ENCODE data around the gene LNX1.

The LNX1 gene

GRCh38 chr4:53571936-53572599, 19.2 kb downstream of the LNX1 start:
- no peak for DNase-seq (ENCODE audit: low spot score)

GRCh38 chr4:53563824-53564223, 27.5 kb downstream of the LNX1 start:
- peak; percentile 67 for DNase-seq (ENCODE audit: low spot score)

- no peak for DNase-seq (ENCODE audit: low spot score)
Observed at GRCh38 chr4:53562409-53562808, 28.9 kb downstream of the LNX1 start.

DNA sequence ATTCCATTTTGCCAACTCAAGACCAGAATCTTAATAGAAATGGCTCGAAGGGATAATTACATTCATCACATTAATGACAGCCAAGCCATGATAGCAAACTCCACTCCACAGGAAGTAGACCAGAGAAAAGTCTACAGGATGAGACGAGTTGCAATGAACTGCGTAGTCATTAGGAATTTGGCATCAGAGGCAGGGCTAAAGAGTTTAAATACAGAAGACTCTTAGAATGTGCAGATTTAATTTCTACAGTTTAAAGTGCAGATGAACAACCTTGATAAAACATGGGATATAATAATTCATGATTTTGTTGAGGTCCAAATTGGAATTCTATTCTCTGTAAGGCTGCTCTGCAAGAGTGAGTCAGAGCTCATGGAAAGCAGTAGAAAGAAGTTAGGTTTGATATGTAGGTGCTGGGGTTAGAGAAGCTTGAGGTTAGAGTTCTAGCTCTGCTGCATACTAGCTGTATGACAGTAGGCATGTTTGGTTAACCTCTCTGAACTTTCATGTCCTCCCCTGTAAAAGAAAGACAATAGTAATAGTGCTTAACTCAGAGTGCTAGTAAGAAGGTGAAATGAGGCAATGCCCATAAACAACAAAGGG, 32.2 kb downstream of the LNX1 start:
- no peak for DNase-seq (ENCODE audit: low spot score)

- DNase-seq (ENCODE audit: low spot score): peak; percentile 84
Observed at GRCh38 chr4:53558065-53558801, 33.1 kb downstream of the LNX1 start.

- DNase-seq (ENCODE audit: low spot score): peak; percentile 17
Observed at GRCh38 chr4:53557669-53558064, 33.6 kb downstream of the LNX1 start.

GRCh38 chr4:53556651-53557050, 34.6 kb downstream of the LNX1 start:
- no peak for DNase-seq (ENCODE audit: low spot score)

DNA sequence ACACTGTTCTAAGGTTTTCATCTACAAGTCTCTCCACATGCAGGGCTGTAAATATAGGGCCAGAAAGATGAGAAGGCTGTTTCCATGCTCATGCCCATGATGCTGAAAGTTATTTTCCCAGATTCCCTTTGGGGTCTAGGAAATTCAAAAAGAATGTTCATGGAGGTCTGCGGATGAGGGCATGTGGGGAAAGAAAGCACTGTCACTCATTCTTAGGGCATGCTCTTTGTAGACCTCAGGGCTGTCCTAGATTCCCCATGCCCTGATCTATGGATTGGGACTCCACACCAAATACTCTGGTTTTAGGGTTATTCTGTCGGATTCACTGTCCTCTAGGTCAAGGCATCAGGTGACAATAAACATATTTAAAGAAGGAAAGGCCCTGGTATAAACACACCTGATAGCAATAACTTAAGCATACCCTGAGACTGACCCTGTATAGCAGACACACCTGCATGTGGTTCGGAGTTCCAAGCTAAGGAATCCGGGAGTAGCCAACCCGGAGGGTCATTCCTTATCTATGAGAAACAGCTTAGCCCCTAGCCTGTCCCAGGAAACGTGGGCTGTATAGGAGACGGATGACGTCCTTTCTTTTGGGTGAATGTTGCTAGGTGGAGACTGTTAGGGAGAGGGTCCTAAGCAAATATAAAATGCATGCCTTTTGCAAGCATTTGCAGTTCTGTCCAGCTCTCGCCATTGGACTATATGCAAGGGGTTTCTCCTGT, 37.6 kb downstream of the LNX1 start:
- DNase-seq (ENCODE audit: low spot score): no peak

GRCh38 chr4:53552711-53553110, 38.6 kb downstream of the LNX1 start:
- no peak for DNase-seq (ENCODE audit: low spot score)

DNA sequence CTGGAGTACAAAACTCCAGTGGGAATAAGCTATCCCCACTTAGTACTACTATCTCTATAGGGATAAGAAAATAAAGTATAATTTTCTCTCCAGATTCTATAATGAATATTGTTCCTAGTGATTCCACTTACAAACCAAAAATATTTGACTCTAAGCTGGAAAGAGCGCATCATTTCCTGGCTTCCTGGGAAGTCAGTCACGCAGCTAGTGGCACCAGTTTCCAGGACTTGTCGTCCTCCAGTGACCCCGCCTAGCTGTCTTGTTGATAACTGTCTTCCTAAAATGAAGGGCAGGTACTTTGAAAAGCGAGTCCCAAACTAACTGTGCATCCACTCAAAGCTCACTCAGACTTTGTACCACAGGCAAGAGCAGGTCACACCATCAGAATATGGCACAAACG, 39.3 kb downstream of the LNX1 start:
- no peak for DNase-seq (ENCODE audit: low spot score)

DNA sequence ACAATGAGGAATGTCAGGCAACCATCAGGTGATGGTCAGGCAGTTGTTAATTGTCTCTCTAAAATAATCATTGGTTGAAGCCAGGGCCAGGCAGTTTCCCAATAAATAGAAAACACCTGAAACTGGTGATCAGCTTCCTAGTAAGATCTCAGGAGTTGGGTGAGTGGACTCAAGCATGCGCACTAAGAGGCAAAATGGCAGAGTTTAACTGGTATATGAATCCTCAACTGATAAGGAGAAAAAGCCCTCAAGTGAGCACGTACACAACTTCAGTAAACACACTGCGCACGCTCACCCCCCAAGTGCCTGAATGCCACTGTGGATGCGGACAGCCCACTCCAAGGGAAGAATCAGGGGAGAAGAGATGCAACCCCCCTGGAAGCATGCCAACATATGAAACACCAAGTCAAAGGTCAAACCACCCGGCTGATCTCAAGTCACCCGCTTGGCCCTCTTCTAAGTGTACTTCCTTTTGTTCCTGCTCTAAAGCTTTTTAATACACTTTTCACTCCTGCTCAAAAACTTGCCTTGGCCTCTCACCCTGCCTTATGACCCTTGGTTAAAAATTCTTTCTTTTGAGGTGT, 39.9 kb downstream of the LNX1 start:
- DNase-seq (ENCODE audit: low spot score): no peak

- no peak for DNase-seq (ENCODE audit: low spot score)
Observed at GRCh38 chr4:53548662-53549061, 42.6 kb downstream of the LNX1 start.

DNA sequence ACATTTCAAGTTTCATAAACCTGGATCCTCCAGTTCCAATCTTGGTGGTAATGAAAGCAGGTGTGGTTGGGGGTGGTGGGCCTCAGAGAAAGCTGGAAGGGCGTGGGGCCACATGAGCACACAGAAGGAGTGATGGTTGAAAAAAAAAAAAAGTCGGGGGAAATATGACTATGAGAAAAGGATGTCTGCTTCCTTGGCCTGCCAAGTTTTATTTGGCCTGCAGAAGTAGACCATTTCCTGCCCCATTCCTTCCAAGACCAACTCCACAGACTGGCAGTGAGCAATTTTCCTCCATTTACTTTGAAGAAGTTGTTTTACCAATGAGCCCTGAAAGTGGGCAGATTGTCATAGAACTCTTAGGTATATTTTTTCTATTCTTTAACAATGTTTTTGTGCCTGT, 43.3 kb downstream of the LNX1 start:
- no peak for DNase-seq (ENCODE audit: low spot score)

DNA sequence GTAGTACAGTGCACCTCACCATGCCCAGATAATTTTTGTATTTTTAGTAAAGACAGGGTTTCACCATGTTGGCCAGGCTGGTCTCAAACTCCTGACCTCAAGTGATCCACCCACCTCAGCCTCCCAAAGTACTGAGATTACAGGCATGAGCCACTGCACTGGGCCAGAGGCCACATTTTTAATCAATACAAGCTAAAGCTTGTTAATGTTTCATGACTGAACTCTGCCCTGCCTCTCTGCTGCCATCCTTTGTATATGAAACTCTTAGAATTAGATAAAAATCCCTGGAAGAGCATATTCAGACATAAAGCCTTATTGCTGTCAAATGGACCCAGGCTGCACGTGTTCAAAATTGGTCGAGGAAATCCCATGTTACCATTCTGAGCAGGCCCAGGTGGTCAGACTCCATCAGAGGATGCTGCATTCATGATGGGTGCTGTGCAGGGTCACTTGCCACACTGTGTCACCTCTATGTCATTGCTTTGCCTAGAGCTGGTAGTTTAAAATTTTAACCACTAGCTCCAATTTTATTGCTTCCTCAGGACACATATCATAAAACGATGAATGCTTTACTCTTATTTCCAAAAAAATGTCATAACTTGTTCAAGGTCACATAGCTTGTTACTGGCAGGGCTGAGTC, 45.2 kb downstream of the LNX1 start:
- no peak for DNase-seq (ENCODE audit: low spot score)

- DNase-seq (ENCODE audit: low spot score): no peak
Observed at GRCh38 chr4:53545273-53545672, 46.0 kb downstream of the LNX1 start.

DNA sequence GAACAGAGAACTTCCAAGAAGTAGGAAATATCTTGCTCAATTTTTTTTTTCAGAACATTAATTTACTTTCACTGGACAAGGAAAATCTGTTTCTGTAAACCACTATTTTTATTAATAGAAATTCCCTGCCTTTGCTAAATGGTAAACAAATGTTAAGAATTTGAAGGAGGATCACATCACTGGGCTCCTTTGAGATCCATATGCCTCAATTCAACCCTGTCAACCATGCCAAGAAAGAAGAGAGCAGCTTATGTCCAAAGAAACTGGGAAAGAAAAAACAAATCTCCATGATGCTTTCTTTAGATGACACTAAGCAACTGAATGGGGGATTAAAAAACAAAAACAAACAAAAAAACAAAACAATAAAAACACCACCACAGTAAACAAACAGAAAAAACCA, 47.7 kb downstream of the LNX1 start:
- no peak for DNase-seq (ENCODE audit: low spot score)

DNA sequence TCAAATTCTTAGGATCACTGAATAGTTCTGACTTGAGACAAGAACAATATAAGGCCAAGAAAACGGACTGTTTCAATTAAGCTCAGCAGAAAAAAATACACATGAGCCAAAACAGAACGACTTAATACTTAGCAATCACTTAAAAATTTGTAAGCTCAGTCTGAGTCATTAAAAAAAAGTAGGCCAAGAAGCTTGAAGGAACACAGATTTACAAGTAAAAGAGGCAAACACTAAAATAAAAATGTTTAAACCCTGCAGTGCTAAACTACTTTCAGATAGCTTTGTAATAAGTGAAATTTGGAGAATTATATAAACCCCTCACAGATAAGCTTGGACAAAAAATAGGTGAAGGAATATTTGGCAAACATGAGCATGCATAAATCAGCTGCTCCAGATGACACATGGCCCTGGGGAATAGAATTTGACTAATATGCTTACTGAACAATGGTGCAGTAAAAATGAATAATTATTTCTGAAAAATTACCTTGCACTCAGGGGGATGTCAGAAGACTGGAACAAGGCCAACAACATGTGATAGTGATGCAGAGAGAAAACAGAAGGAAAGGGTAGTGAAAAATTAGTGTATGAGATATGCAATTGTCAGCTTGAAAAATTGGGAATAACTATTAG, 49.6 kb downstream of the LNX1 start:
- no peak for DNase-seq (ENCODE audit: low spot score)

GRCh38 chr4:53538756-53539155, 52.5 kb downstream of the LNX1 start:
- no peak for DNase-seq (ENCODE audit: low spot score)

- DNase-seq (ENCODE audit: low spot score): no peak
Observed at GRCh38 chr4:53537606-53538005, 53.7 kb downstream of the LNX1 start.

DNA sequence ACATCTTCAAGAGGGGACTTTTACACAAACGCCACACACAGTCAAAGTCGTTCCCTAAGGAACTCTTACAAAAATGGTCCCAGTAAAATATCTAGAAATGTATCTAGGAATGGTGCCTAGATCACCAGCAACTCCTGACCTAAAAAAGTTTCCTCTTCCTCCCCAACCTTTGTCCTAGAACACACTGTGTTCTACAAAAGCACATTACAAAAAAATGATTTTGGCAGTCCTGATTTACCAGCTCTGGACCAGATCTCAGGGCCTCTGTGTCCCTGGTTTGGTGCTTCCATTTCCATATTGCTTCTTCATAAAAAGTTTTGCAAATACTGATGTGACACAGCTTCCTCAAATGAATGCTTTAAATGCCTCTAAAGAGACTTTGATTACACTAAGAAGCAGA, 55.0 kb downstream of the LNX1 start:
- DNase-seq (ENCODE audit: low spot score): no peak

GRCh38 chr4:53535567-53535966, 55.7 kb downstream of the LNX1 start:
- DNase-seq (ENCODE audit: low spot score): no peak

Data from Ammon's horn (tissue), 1 donor.